GM12878 (cell line): ENCODE results near the gene SPRED2. TPM values are rescaled to one million over a fixed set of nuclear protein-coding genes. Genes with fewer than 3 reads are reported as not detected.
A peak's percentile ranks its signal among the peaks of the same experiment; 100 is the strongest.

ENCODE experiments used
- ATF3 ChIP-seq: IDR thresholded peaks from 2 replicates; pipeline ENCODE4 v1.6.1; 2011; ENCODE audit warnings: low read depth, mild to moderate bottlenecking, low read length, moderate library complexity, borderline replicate concordance; ENCODE audit errors: extremely low read depth
- EP300 ChIP-seq, 2 experiments: fragments of 150-350 bp in 1 of 2; IDR thresholded peaks; 2 replicates each; pipeline ENCODE4 v1.6.1; 2011 to 2012; ENCODE audit warnings: low read depth in 2 of 2, low read length in 2 of 2, borderline replicate concordance in 1 of 2, improper control_type of control experiment in 1 of 2, inconsistent platforms in 1 of 2; ENCODE audit not compliant: control insufficient read depth in 1 of 2
- ESRRA ChIP-seq: IDR thresholded peaks from 2 replicates; pipeline ENCODE4 v1.6.1; 2012; ENCODE audit warnings: mild to moderate bottlenecking, low read length, improper control_type of control experiment
- IKZF2 ChIP-seq, 2 experiments: fragments of 450-650 bp; IDR thresholded peaks; 2 replicates each; pipeline ENCODE4 v1.6.1; 2017; ENCODE audit warnings: mild to moderate bottlenecking in 2 of 2, moderate library complexity in 2 of 2
- JUNB ChIP-seq: IDR thresholded peaks from 2 replicates; pipeline ENCODE4 v1.6.1; 2016; ENCODE audit warnings: antibody characterized with exemption, mild to moderate bottlenecking
- NBN ChIP-seq: fragments of 450-650 bp; IDR thresholded peaks from 2 replicates; pipeline ENCODE4 v1.6.1; 2016
- NRF1 ChIP-seq: conservative IDR thresholded peaks from 2 replicates; pipeline ENCODE4 v1.6.1; 2011; ENCODE audit warnings: mild to moderate bottlenecking, low read depth, low read length, improper control_type of control experiment
- REST ChIP-seq: IDR thresholded peaks from 2 replicates; pipeline ENCODE4 v1.6.1; 2012; ENCODE audit warnings: mild to moderate bottlenecking, low read depth, low read length
- SMAD5 ChIP-seq: IDR thresholded peaks from 2 replicates; pipeline ENCODE4 v1.6.1; 2016; ENCODE audit warnings: antibody characterized with exemption, low read depth
- SMARCA5 ChIP-seq: fragments of 450-650 bp; IDR thresholded peaks from 2 replicates; pipeline ENCODE4 v1.6.1; 2017; ENCODE audit warnings: mild to moderate bottlenecking
- polyA plus RNA-seq, 11 experiments: library from polyadenylated mRNA; depleted of rRNA in 4 of 11; unstranded in 6 of 11; stranded (reverse) in 5 of 11; fragments of >200 nt; fragmentation: Nextera tagmentation in 4 of 11; fragmentation: Illumina TruSeq in 1 of 11; extraction: Ambion mirVana in 4 of 11; extraction: Trizol in 1 of 11; gene quantifications; 1 replicate in 1 of 11; 2 replicates in 10 of 11; pipeline versions ENCODE4 v1.2.1 to v1.2.3, GENCODE V29; 2011 to 2016; ENCODE audit warnings: inconsistent platforms in 2 of 11, missing spikeins in 2 of 11, low read depth in 1 of 11
- total RNA-seq, 4 experiments: library from RNA; depleted of rRNA in 3 of 4; stranded (reverse); fragments of >200 nt in 3 of 4; fragmentation: Illumina TruSeq in 1 of 4; extraction: Trizol in 1 of 4; gene quantifications; 2 replicates each; pipeline versions ENCODE4 v1.2.1 to v1.2.3, GENCODE V29; 2013 to 2021
- TF ChIP-seq, protein P1 (sequence below): fragments of 450-650 bp; IDR thresholded peaks from 2 replicates; pipeline ENCODE4 v1.6.1; 2017; ENCODE audit warnings: low read depth, mild to moderate bottlenecking, moderate library complexity

The SPRED2 gene
- total and polyA plus RNA-seq, 10 of the 15 experiments (the other 5 are each of a cell fraction or from before 2014, with no cell fraction given): 3.0 to 23.9 (median 9.7) TPM

DNA sequence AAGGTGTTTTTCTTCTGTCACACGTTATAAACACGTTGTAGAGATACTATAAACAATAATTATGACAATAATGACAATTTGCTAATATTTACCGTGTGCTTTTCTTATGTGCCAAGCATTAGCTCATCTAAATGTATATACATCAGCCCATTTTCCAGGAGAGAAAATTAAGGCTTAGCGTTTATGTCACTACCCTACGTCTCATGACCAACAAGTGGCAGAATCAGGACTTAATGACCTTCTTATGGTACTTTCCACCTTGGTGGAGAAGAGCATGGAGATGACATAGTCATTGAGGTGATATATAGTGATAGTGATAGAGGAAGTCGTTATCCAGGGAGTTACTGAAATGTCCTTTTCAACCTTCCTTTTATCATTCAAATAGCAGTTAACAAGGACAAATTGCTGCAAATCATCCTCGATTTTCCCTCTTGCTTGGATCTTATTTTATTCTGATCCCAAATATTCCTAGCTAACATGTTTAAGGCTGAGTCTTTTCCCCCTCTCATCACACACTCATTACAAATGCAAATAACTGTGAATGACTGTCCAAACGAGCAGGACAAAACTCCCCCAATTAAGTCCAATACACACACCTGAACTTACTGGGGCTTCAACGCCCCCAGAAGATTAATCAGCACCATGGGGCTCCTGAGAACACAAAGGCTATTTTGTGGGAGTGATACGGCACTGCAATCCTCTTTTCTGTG, 27.3 kb downstream of the SPRED2 start (continued):
- TF ChIP-seq SMAD5 (no peak), REST (no peak), EP300 (IDR thresholded peaks at IDR 0.05; ENCODE audit: borderline replicate concordance in 1 of 2, control insufficient read depth in 1 of 2, low read depth in 2 of 2, low read length in 2 of 2) (peak in 1 of 2 experiments; percentile 56; a peak in 1 of 4 replicates), ATF3 (no peak), ESRRA (peak; percentile 38; the same call in 1 of the 2 replicates), IKZF2 (IDR thresholded peaks at IDR 0.05) (peak; percentile 70 to 73; a peak in 3 of 4 replicates), JUNB (peak; percentile 87), NRF1 (no peak), SMARCA5 (peak; percentile 76), NBN (0 out of 2 replicates have a peak, but pooled peaks have one; percentile 47)
- TF ChIP-seq, protein P1, sequence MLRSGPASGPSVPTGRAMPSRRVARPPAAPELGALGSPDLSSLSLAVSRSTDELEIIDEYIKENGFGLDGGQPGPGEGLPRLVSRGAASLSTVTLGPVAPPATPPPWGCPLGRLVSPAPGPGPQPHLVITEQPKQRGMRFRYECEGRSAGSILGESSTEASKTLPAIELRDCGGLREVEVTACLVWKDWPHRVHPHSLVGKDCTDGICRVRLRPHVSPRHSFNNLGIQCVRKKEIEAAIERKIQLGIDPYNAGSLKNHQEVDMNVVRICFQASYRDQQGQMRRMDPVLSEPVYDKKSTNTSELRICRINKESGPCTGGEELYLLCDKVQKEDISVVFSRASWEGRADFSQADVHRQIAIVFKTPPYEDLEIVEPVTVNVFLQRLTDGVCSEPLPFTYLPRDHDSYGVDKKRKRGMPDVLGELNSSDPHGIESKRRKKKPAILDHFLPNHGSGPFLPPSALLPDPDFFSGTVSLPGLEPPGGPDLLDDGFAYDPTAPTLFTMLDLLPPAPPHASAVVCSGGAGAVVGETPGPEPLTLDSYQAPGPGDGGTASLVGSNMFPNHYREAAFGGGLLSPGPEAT: peak; percentile 66; the same call in 1 of the 2 replicates
